SK-N-SH treated with all-trans-retinoic acid at 6 μM for 48 hours (cell line): ENCODE measurements around the gene DIAPH1.

ENCODE experiments used
- ARNTL ChIP-seq: fragments of 450-650 bp; formaldehyde crosslinking; IDR thresholded peaks from 2 replicates; pipeline ENCODE4 v1.5.0; 2020; ENCODE audit warnings: low read depth, mild to moderate bottlenecking, moderate library complexity, borderline replicate concordance
- ESRRG ChIP-seq: fragments of 250-450 bp; sonication (Bioruptor Pico); IDR thresholded peaks from 2 replicates; pipeline ENCODE4 v1.6.1; 2021; ENCODE audit warnings: mild to moderate bottlenecking
- GLIS3 ChIP-seq: fragments of 250-450 bp; sonication (Bioruptor Pico); IDR thresholded peaks from 2 replicates; pipeline ENCODE4 v1.5.0; 2020; ENCODE audit warnings: mild to moderate bottlenecking, moderate library complexity
- OSR1 ChIP-seq: fragments of 250-450 bp; sonication (Bioruptor Pico); IDR thresholded peaks from 2 replicates; pipeline ENCODE4 v1.8.0; 2022; ENCODE audit warnings: moderate library complexity, mild to moderate bottlenecking, inconsistent platforms
- PATZ1 ChIP-seq: fragments of 250-450 bp; sonication (Bioruptor Pico); IDR thresholded peaks from 2 replicates; pipeline ENCODE4 v1.8.0; 2020; ENCODE audit warnings: mild to moderate bottlenecking, moderate library complexity, borderline replicate concordance
- RARB ChIP-seq: fragments of 250-450 bp; sonication (Bioruptor Pico); IDR thresholded peaks from 2 replicates; pipeline ENCODE4 v1.8.0; 2021; ENCODE audit warnings: mild to moderate bottlenecking, moderate library complexity
- SNAI2 ChIP-seq: fragments of 250-450 bp; sonication (Bioruptor Pico); IDR thresholded peaks from 2 replicates; pipeline ENCODE4 v1.5.0; 2020; ENCODE audit warnings: mild to moderate bottlenecking, moderate library complexity
- ZFP3 ChIP-seq: fragments of 250-450 bp; sonication (Bioruptor Pico); IDR thresholded peaks from 2 replicates; pipeline ENCODE4 v1.5.0; 2020; ENCODE audit warnings: mild to moderate bottlenecking, moderate library complexity
- ZNF8 ChIP-seq: fragments of 450-650 bp; formaldehyde crosslinking; IDR thresholded peaks from 2 replicates; pipeline ENCODE4 v1.5.0; 2020; ENCODE audit warnings: mild to moderate bottlenecking, moderate library complexity
- TF ChIP-seq, protein P1 (sequence below): fragments of 250-450 bp; sonication (Bioruptor Pico); IDR thresholded peaks from 2 replicates; pipeline ENCODE4 v1.8.0; 2021; ENCODE audit warnings: low read depth, mild to moderate bottlenecking, moderate library complexity, borderline replicate concordance

DNA sequence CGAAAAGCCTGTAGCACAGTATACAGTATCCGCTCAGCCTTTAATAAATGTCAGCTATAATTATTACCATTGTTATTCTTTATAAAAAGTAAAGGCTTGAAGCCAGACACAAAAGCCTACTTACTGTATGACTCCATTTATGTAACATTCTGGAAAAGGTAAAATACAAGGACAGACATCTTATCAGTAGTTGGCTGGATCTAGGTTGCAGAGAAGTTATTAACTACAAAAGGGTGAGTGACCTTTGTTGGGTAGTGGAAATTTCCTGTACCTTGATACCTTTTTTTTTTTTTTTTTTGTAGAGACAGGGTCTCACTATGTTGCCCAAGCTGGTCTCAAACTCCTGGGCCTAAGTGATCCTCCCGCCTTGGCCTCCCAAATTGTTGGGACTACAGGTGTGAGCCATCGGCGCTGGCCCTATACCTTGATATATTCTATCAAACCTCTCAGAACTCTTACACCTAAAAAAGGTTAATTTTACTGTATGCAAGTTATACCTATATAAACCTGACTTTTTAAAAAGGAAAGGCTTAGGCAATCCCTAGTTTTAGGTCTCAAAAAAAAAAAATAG is 11.9 kb upstream of the DIAPH1 start:
- TF ChIP-seq RARB (CRISPR knock-in tag): no peak
- TF ChIP-seq SNAI2 (CRISPR knock-in tag): no peak
- no peak for TF ChIP-seq ZFP3
- no peak for TF ChIP-seq OSR1 (CRISPR knock-in tag)
- no peak for TF ChIP-seq GLIS3 (CRISPR knock-in tag)
- no peak for TF ChIP-seq ESRRG (CRISPR knock-in tag)
- no peak for TF ChIP-seq ZNF8 (CRISPR knock-in tag)
- TF ChIP-seq, protein P1, sequence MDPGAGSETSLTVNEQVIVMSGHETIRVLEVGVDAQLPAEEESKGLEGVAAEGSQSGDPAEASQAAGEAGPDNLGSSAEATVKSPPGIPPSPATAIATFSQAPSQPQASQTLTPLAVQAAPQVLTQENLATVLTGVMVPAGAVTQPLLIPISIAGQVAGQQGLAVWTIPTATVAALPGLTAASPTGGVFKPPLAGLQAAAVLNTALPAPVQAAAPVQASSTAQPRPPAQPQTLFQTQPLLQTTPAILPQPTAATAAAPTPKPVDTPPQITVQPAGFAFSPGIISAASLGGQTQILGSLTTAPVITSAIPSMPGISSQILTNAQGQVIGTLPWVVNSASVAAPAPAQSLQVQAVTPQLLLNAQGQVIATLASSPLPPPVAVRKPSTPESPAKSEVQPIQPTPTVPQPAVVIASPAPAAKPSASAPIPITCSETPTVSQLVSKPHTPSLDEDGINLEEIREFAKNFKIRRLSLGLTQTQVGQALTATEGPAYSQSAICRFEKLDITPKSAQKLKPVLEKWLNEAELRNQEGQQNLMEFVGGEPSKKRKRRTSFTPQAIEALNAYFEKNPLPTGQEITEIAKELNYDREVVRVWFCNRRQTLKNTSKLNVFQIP (CRISPR knock-in tag): no peak
- TF ChIP-seq ARNTL (CRISPR knock-in tag): no peak
- no peak for TF ChIP-seq PATZ1 (CRISPR knock-in tag)
